ENCODE data around the gene PHEX. TPM values are rescaled to one million over a fixed set of nuclear protein-coding genes. Genes with fewer than 3 reads are reported as not detected.

PHEX gene
- total and polyA plus RNA-seq, 2 experiments from 2014 or later = 0.05 to 0.21 TPM

- Histone ChIP-seq H4K20me1 (replicated peaks; ENCODE audit: insufficient read depth) (no peaks in the 10 kb centered on the region), H3K27me3 (ENCODE audit: insufficient read depth) (no peaks in the 10 kb centered on the region), H3K4me2 (no peak overlapping the region), H3F3A (replicated peaks; ENCODE audit: low read depth) (no peaks in the 10 kb centered on the region), H3K79me2 (replicated peaks; ENCODE audit: insufficient read depth) (no peaks in the 10 kb centered on the region), H3K36me3 (ENCODE audit: insufficient read depth) (peaks cover 4% of the 10 kb centered on the region; the same call in 1 of the 2 replicates), H3K4me1 (ENCODE audit: insufficient read depth) (no peaks in the 10 kb centered on the region; the same call in 1 of the 2 replicates), H3K4me3 (no peak overlapping the region), H3K27ac (ENCODE audit: low read depth) (no peak overlapping the region), H3K9me2 (ENCODE audit: insufficient read depth) (no peaks in the 10 kb centered on the region), H2AFZ (no peak overlapping the region)
- no peaks in the 10 kb centered on the region for H3K27me3 Mint-ChIP-seq (ENCODE audit: insufficient read depth, low read depth, poor library complexity)
- peaks cover 9% of the 10 kb centered on the region; the same call in 2 of the 3 replicates for H3K4me1 Mint-ChIP-seq
- peaks cover 63% of the 10 kb centered on the region for H3K36me3 Mint-ChIP-seq (ENCODE audit: low read depth)
- H3K27ac Mint-ChIP-seq = no peak overlapping the region
- ATAC-seq (no peak), DNase-seq (ENCODE audit: low spot score) (no peak)
- TF ChIP-seq ZNF462 (CRISPR knock-in tag; IDR thresholded peaks at IDR 0.05) = no peak
- no peak for TF ChIP-seq CTCF (conservative IDR thresholded peaks at IDR 0.05; ENCODE audit: low read depth in 2 of 2)
- no peak for TF ChIP-seq ZNF331 (CRISPR knock-in tag; IDR thresholded peaks at IDR 0.05; ENCODE audit: low read depth)
- no peak for TF ChIP-seq REST (IDR thresholded peaks at IDR 0.05; ENCODE audit: unreplicated experiment)
- H3K4me3 Mint-ChIP-seq = no peak overlapping the region
- H3K9me3 Mint-ChIP-seq = no peaks in the 10 kb centered on the region
Measured at GRCh38 chrX:21993265-21993664, 38.9 kb upstream of the PHEX start.
